ENCODE results near the gene PRDX2. TPM values are rescaled to one million over a fixed set of nuclear protein-coding genes. Genes with fewer than 3 reads are reported as not detected.

PRDX2 gene
- total RNA-seq, 1 experiment from 2014 or later, result 271 TPM

- Histone ChIP-seq H3K4me3 (peak overlapping the region; percentile 37; the same call in 1 of the 2 replicates), H2AFZ (peak overlapping the region; percentile 71; the same call in 1 of the 2 replicates), H3K27me3 (ENCODE audit: insufficient read depth, low read depth) (peaks cover 6% of the 10 kb centered on the region; the same call in 1 of the 2 replicates), H3K9me3 (ENCODE audit: insufficient read depth, low read depth) (no peaks in the 10 kb centered on the region), H3K9me2 (ENCODE audit: insufficient read depth) (no peaks in the 10 kb centered on the region), H3K79me2 (ENCODE audit: low read depth) (no peaks in the 10 kb centered on the region), H3K27ac (no peak overlapping the region), H3K36me3 (ENCODE audit: low read depth) (no peaks in the 10 kb centered on the region), H4K20me1 (ENCODE audit: insufficient read depth) (0 out of 2 replicates have a peak, but pooled peaks cover 3% of the 10 kb centered on the region), H3F3A (ENCODE audit: insufficient read depth, low read depth) (peaks cover 42% of the 10 kb centered on the region), H3K4me2 (peak overlapping the region; percentile 82), H3K4me1 (replicated peaks; ENCODE audit: insufficient read depth) (peaks cover 6% of the 10 kb centered on the region; the same call in 1 of the 2 replicates)
- ChIA-PET CTCF (interaction anchor here (0.6 to 1.3 kb wide), 2 partner anchors 35 to 1066 kb away, joined by 3 to 9 read pairs; no protein-coding TSS in a partner anchor), POLR2A (ENCODE audit: unreplicated experiment) (no interaction called here)
- TF ChIP-seq EZH2 (IDR thresholded peaks at IDR 0.05; ENCODE audit: low read depth) (no peak), CTCF (conservative IDR thresholded peaks at IDR 0.05) (peak; percentile 97)
- DNase-seq, result peak; percentile 60 to 70
- intact Hi-C loops (cut with micrococcal nuclease; ENCODE audit: unreplicated experiment), result no loop called here
- no TSS peak for BruUV-seq (replicated peaks)
Measured at GRCh38 chr19:12757544-12758274, 43.9 kb downstream of the PRDX2 start.

- intact Hi-C loops (cut with micrococcal nuclease; ENCODE audit: unreplicated experiment), result no loop called here
- H3K4me1 ChIP-seq (replicated peaks; ENCODE audit: insufficient read depth), result peaks cover 6% of the 10 kb centered on the region; the same call in 1 of the 2 replicates
- no peaks in the 10 kb centered on the region for H3K9me2 ChIP-seq (ENCODE audit: insufficient read depth)
- H3K79me2 ChIP-seq (ENCODE audit: low read depth), result no peaks in the 10 kb centered on the region
- DNase-seq, result no peak
- no peak overlapping the region for H2AFZ ChIP-seq
- H3F3A ChIP-seq (ENCODE audit: insufficient read depth, low read depth), result peaks cover 29% of the 10 kb centered on the region
- POLR2A ChIA-PET (ENCODE audit: unreplicated experiment), result interaction anchor here (0.6 kb wide), 1 partner anchor 9 kb away, joined by 3 read pairs; no protein-coding TSS in a partner anchor
- BruUV-seq (replicated peaks), result no TSS peak
- 0 out of 2 replicates have a peak, but pooled peaks cover 3% of the 10 kb centered on the region for H4K20me1 ChIP-seq (ENCODE audit: insufficient read depth)
- TF ChIP-seq CTCF (conservative IDR thresholded peaks at IDR 0.05), result no peak
- TF ChIP-seq EZH2 (IDR thresholded peaks at IDR 0.05; ENCODE audit: low read depth), result no peak
- no peaks in the 10 kb centered on the region for H3K36me3 ChIP-seq (ENCODE audit: low read depth)
- no peak overlapping the region for H3K4me3 ChIP-seq
- no peaks in the 10 kb centered on the region for H3K9me3 ChIP-seq (ENCODE audit: insufficient read depth, low read depth)
- CTCF ChIA-PET, result interaction anchor here (1.2 kb wide), 1 partner anchor 10 kb away, joined by 3 read pairs; no protein-coding TSS in a partner anchor
- no peak overlapping the region for H3K4me2 ChIP-seq
- peaks cover 12% of the 10 kb centered on the region for H3K27me3 ChIP-seq (ENCODE audit: insufficient read depth, low read depth)
- H3K27ac ChIP-seq, result no peak overlapping the region
Measured at GRCh38 chr19:12756150-12756883, 45.3 kb downstream of the PRDX2 start.

GRCh38 chr19:12754465-12755196 is 47.0 kb downstream of the PRDX2 start:
- no peaks in the 10 kb centered on the region for H3K9me3 ChIP-seq (ENCODE audit: insufficient read depth, low read depth)
- H3K27me3 ChIP-seq (ENCODE audit: insufficient read depth, low read depth), result peaks cover 18% of the 10 kb centered on the region
- intact Hi-C loops (cut with micrococcal nuclease; ENCODE audit: unreplicated experiment), result no loop called here
- H3K79me2 ChIP-seq (ENCODE audit: low read depth), result no peaks in the 10 kb centered on the region
- no peaks in the 10 kb centered on the region for H3K9me2 ChIP-seq (ENCODE audit: insufficient read depth)
- CTCF ChIA-PET, result no interaction called here
- H2AFZ ChIP-seq, result no peak overlapping the region
- peaks cover 29% of the 10 kb centered on the region for H3F3A ChIP-seq (ENCODE audit: insufficient read depth, low read depth)
- POLR2A ChIA-PET (ENCODE audit: unreplicated experiment), result no interaction called here
- H3K36me3 ChIP-seq (ENCODE audit: low read depth), result no peaks in the 10 kb centered on the region
- no peak overlapping the region for H3K4me3 ChIP-seq
- no peak for DNase-seq
- H3K4me2 ChIP-seq, result no peak overlapping the region
- 0 out of 2 replicates have a peak, but pooled peaks cover 3% of the 10 kb centered on the region for H4K20me1 ChIP-seq (ENCODE audit: insufficient read depth)
- H3K27ac ChIP-seq, result no peak overlapping the region
- no TSS peak for BruUV-seq (replicated peaks)
- peaks cover 6% of the 10 kb centered on the region; the same call in 1 of the 2 replicates for H3K4me1 ChIP-seq (replicated peaks; ENCODE audit: insufficient read depth)
- TF ChIP-seq CTCF (conservative IDR thresholded peaks at IDR 0.05), result no peak
- TF ChIP-seq EZH2 (IDR thresholded peaks at IDR 0.05; ENCODE audit: low read depth), result no peak
